ENCODE measurements around the gene ZNRF1.

DNA sequence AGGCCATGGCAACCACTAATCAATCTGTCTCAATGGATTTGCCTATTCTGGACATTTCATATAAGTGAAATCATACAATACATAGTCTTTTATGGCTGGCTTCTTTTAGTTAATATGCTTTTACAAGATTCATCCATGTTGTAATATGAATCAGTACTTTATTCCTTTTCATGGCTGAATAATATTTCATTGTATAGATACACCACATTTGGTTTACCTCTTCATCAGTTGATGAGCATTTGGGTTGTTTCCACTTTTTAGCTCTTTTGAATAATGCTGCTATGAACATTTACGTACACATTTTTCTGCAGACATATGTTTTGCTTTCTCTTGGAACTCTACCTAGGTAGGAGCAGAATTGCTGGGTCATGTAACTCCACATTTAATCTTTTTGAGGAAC, 2.8 kb upstream of the ZNRF1 start:
- TF ChIP-seq POLR2A (IDR thresholded peaks at IDR 0.05; ENCODE audit: insufficient read depth in 1 of 2, low read depth in 2 of 2, low read length in 2 of 2), result no peak
- TF ChIP-seq, protein P1, sequence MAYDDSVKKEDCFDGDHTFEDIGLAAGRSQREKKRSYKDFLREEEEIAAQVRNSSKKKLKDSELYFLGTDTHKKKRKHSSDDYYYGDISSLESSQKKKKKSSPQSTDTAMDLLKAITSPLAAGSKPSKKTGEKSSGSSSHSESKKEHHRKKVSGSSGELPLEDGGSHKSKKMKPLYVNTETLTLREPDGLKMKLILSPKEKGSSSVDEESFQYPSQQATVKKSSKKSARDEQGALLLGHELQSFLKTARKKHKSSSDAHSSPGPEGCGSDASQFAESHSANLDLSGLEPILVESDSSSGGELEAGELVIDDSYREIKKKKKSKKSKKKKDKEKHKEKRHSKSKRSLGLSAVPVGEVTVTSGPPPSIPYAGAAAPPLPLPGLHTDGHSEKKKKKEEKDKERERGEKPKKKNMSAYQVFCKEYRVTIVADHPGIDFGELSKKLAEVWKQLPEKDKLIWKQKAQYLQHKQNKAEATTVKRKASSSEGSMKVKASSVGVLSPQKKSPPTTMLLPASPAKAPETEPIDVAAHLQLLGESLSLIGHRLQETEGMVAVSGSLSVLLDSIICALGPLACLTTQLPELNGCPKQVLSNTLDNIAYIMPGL (CRISPR knock-in tag; IDR thresholded peaks at IDR 0.05; ENCODE audit: borderline replicate concordance in 1 of 2, low read depth in 1 of 2), result no peak
- TF ChIP-seq TAF15 (IDR thresholded peaks at IDR 0.05; ENCODE audit: low read depth, low read length, poor library complexity, severe bottlenecking), result no peak
- no peak for TF ChIP-seq TAF1 (CRISPR knock-in tag; IDR thresholded peaks at IDR 0.05)
- no peak for TF ChIP-seq GABPA (IDR thresholded peaks at IDR 0.05; ENCODE audit: low read depth, low read length)
- no peak for TF ChIP-seq GABPA (CRISPR knock-in tag; IDR thresholded peaks at IDR 0.05; ENCODE audit: low read depth)
- no peak for TF ChIP-seq ZNF674 (CRISPR knock-in tag; IDR thresholded peaks at IDR 0.05; ENCODE audit: low read depth)
- TF ChIP-seq RFX5 (IDR thresholded peaks at IDR 0.05; ENCODE audit: low read depth, low read length), result no peak
- TF ChIP-seq, protein P2, sequence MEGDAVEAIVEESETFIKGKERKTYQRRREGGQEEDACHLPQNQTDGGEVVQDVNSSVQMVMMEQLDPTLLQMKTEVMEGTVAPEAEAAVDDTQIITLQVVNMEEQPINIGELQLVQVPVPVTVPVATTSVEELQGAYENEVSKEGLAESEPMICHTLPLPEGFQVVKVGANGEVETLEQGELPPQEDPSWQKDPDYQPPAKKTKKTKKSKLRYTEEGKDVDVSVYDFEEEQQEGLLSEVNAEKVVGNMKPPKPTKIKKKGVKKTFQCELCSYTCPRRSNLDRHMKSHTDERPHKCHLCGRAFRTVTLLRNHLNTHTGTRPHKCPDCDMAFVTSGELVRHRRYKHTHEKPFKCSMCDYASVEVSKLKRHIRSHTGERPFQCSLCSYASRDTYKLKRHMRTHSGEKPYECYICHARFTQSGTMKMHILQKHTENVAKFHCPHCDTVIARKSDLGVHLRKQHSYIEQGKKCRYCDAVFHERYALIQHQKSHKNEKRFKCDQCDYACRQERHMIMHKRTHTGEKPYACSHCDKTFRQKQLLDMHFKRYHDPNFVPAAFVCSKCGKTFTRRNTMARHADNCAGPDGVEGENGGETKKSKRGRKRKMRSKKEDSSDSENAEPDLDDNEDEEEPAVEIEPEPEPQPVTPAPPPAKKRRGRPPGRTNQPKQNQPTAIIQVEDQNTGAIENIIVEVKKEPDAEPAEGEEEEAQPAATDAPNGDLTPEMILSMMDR (CRISPR knock-in tag; IDR thresholded peaks at IDR 0.05), result no peak
- TF ChIP-seq, protein P3, sequence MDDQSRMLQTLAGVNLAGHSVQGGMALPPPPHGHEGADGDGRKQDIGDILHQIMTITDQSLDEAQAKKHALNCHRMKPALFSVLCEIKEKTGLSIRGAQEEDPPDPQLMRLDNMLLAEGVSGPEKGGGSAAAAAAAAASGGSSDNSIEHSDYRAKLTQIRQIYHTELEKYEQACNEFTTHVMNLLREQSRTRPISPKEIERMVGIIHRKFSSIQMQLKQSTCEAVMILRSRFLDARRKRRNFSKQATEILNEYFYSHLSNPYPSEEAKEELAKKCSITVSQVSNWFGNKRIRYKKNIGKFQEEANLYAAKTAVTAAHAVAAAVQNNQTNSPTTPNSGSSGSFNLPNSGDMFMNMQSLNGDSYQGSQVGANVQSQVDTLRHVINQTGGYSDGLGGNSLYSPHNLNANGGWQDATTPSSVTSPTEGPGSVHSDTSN (CRISPR knock-in tag; IDR thresholded peaks at IDR 0.05; ENCODE audit: borderline replicate concordance), result no peak
- TF ChIP-seq KDM3A (CRISPR knock-in tag; IDR thresholded peaks at IDR 0.05; ENCODE audit: low read depth), result no peak
- TF ChIP-seq, protein P4, sequence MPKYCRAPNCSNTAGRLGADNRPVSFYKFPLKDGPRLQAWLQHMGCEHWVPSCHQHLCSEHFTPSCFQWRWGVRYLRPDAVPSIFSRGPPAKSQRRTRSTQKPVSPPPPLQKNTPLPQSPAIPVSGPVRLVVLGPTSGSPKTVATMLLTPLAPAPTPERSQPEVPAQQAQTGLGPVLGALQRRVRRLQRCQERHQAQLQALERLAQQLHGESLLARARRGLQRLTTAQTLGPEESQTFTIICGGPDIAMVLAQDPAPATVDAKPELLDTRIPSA (CRISPR knock-in tag; IDR thresholded peaks at IDR 0.05; ENCODE audit: borderline replicate concordance), result no peak
- no peak for TF ChIP-seq ZNF839 (CRISPR knock-in tag; IDR thresholded peaks at IDR 0.05; ENCODE audit: borderline replicate concordance)
- TF ChIP-seq, protein P5, sequence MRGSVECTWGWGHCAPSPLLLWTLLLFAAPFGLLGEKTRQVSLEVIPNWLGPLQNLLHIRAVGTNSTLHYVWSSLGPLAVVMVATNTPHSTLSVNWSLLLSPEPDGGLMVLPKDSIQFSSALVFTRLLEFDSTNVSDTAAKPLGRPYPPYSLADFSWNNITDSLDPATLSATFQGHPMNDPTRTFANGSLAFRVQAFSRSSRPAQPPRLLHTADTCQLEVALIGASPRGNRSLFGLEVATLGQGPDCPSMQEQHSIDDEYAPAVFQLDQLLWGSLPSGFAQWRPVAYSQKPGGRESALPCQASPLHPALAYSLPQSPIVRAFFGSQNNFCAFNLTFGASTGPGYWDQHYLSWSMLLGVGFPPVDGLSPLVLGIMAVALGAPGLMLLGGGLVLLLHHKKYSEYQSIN (CRISPR knock-in tag; IDR thresholded peaks at IDR 0.05; ENCODE audit: borderline replicate concordance), result no peak

All from HepG2 (cell line).